ENCODE data around the gene KCNJ4.

KCNJ4 gene

GRCh38 chr22:38418589-38418988, 36.4 kb downstream of the KCNJ4 start:
- H3K4me3 ChIP-seq (replicated peaks; ENCODE audit: low read depth, low read length), result no peak overlapping the region
- DNase-seq (ENCODE audit: low read depth), result no peak
- no peak for TF ChIP-seq CTCF (IDR thresholded peaks at IDR 0.05; ENCODE audit: low read length, missing control alignments)

- H3K4me3 ChIP-seq (replicated peaks; ENCODE audit: low read depth, low read length), result no peak overlapping the region
- DNase-seq (ENCODE audit: low read depth), result no peak
- no peak for TF ChIP-seq CTCF (IDR thresholded peaks at IDR 0.05; ENCODE audit: low read length, missing control alignments)
Observed at GRCh38 chr22:38417252-38418060, 37.5 kb downstream of the KCNJ4 start.

- TF ChIP-seq CTCF (IDR thresholded peaks at IDR 0.05; ENCODE audit: low read length, missing control alignments), result no peak
- no peak overlapping the region for H3K4me3 ChIP-seq (replicated peaks; ENCODE audit: low read depth, low read length)
- no peak for DNase-seq (ENCODE audit: low read depth)
Observed at GRCh38 chr22:38416621-38417251, 38.3 kb downstream of the KCNJ4 start.

GRCh38 chr22:38415561-38416321, 39.3 kb downstream of the KCNJ4 start:
- TF ChIP-seq CTCF (IDR thresholded peaks at IDR 0.05; ENCODE audit: low read length, missing control alignments), result no peak
- H3K4me3 ChIP-seq (replicated peaks; ENCODE audit: low read depth, low read length), result no peak overlapping the region
- no peak for DNase-seq (ENCODE audit: low read depth)

GRCh38 chr22:38415046-38415445, 40.0 kb downstream of the KCNJ4 start:
- TF ChIP-seq CTCF (IDR thresholded peaks at IDR 0.05; ENCODE audit: low read length, missing control alignments), result no peak
- H3K4me3 ChIP-seq (replicated peaks; ENCODE audit: low read depth, low read length), result no peak overlapping the region
- DNase-seq (ENCODE audit: low read depth), result no peak

- no peak overlapping the region for H3K4me3 ChIP-seq (replicated peaks; ENCODE audit: low read depth, low read length)
- no peak for DNase-seq (ENCODE audit: low read depth)
- no peak for TF ChIP-seq CTCF (IDR thresholded peaks at IDR 0.05; ENCODE audit: low read length, missing control alignments)
Observed at GRCh38 chr22:38414009-38414395, 41.0 kb downstream of the KCNJ4 start.

All from fibroblast of pulmonary artery (primary cell).